Caco-2 (cell line): ENCODE data around the gene KDM6B. TPM values are rescaled to one million over a fixed set of nuclear protein-coding genes. Genes with fewer than 3 reads are reported as not detected.

ENCODE experiments used
- BruUV-seq: library from RNA; stranded (reverse); fragments of 400-500 nt; replicated peaks from 2 replicates; lab custom pipeline; 2021; lab: Mats Ljungman, UMichigan
- CTCF ChIA-PET: fragments of 300-600 bp; sonication (Branson Sonifier 250); formaldehyde crosslinking; loops from one replicate; lab custom pipeline; 2022; ENCODE audit warnings: antibody characterized with exemption; lab: Charles Lee
- POLR2A ChIA-PET: fragments of 300-600 bp; sonication (Branson Sonifier 250); formaldehyde crosslinking; loops from one replicate; lab custom pipeline; 2022; ENCODE audit warnings: antibody characterized with exemption; lab: Charles Lee
- DNase-seq, 2 experiments: peaks; one replicate each; pipeline versions ENCODE4 v3.0.0 to v3.0.0-alpha.2; 2020 to 2022
- H3K27me3 ChIP-seq: replicated peaks from 2 replicates; pipeline ENCODE4 v1.6.0; 2011; ENCODE audit warnings: low read length; ENCODE audit not compliant: control insufficient read depth, insufficient read depth
- H3K36me3 ChIP-seq: 2 replicates; pipeline ENCODE4 v1.5.1; 2011; ENCODE audit warnings: low read length; ENCODE audit not compliant: control insufficient read depth, insufficient read depth
- H3K4me1 ChIP-seq: fragments of 250-450 bp; sonication (Bioruptor Pico); 2 replicates; pipeline ENCODE4 v1.5.1; 2020; ENCODE audit warnings: mild to moderate bottlenecking
- H3K4me3 ChIP-seq: 2 replicates; pipeline ENCODE4 v1.5.1; 2011; ENCODE audit warnings: low read depth, mild to moderate bottlenecking, control low read depth, low read length
- H3K9me3 ChIP-seq: fragments of 250-450 bp; sonication (Bioruptor Pico); 2 replicates; pipeline ENCODE4 v1.5.1; 2020; ENCODE audit warnings: mild to moderate bottlenecking, moderate library complexity
- H3K27ac Mint-ChIP-seq: one replicate; pipeline ENCODE4 v1.8.0; 2022; ENCODE audit warnings: mixed read lengths; ENCODE audit not compliant: unreplicated experiment
- H3K27me3 Mint-ChIP-seq: one replicate; pipeline ENCODE4 v1.8.0; 2022; ENCODE audit warnings: mixed read lengths; ENCODE audit not compliant: insufficient read depth, unreplicated experiment
- H3K36me3 Mint-ChIP-seq: one replicate; pipeline ENCODE4 v1.8.0; 2022; ENCODE audit warnings: mild to moderate bottlenecking, mixed read lengths; ENCODE audit not compliant: insufficient read depth, unreplicated experiment
- H3K4me1 Mint-ChIP-seq: one replicate; pipeline ENCODE4 v1.8.0; 2022; ENCODE audit warnings: low read depth, mixed read lengths; ENCODE audit not compliant: unreplicated experiment
- H3K4me3 Mint-ChIP-seq: one replicate; pipeline ENCODE4 v1.8.0; 2022; ENCODE audit warnings: mild to moderate bottlenecking, moderate library complexity, mixed read lengths; ENCODE audit not compliant: unreplicated experiment
- H3K9me3 Mint-ChIP-seq: one replicate; pipeline ENCODE4 v1.8.0; 2022; ENCODE audit warnings: mixed read lengths; ENCODE audit not compliant: unreplicated experiment
- intact Hi-C: fragments of 100-400 bp; cut with micrococcal nuclease; formaldehyde crosslinking; loops from one replicate; pipeline ENCODE4 v1.10.0; 2022; ENCODE audit not compliant: unreplicated experiment
- total RNA-seq: library from RNA; stranded (reverse); gene quantifications from 2 replicates; pipeline ENCODE4 v1.2.3, GENCODE V29; 2022
- TF ChIP-seq, protein P1 (sequence below), 2 experiments: fragments of 200-600 bp in 1 of 2; IDR thresholded peaks; 1 replicate in 1 of 2; 2 replicates in 1 of 2; pipeline versions ENCODE4 v1.5.1 to v1.8.0; 2011 to 2022; ENCODE audit warnings: antibody characterized with exemption in 1 of 2, control low read depth in 1 of 2, inconsistent platforms in 1 of 2, low read depth in 1 of 2, low read length in 1 of 2, mild to moderate bottlenecking in 1 of 2, moderate library complexity in 1 of 2; ENCODE audit not compliant: insufficient read depth in 1 of 2, severe bottlenecking in 1 of 2, unreplicated experiment in 1 of 2

The KDM6B gene
- total RNA-seq, 1 experiment from 2014 or later: 27.9 TPM

DNA sequence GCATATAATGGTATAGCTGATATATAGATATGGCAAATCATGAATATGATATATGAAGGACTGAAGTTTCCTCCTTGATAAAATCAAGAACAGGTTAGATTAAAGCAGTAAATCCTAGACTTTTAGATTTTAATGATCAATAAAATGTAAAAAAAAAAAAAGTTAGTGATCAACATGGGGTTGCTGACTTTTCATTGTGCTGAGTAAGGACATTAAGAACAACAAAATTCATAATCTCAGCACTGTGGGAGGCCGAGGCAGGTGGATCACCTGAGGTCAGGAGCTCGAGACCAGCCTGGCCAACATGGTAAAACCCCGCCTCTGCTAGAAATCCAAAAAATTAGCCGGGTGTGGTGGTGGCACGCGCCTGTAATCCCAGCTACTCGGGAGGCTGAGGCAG is 44.2 kb downstream of the KDM6B start:
- no TSS peak for BruUV-seq
- intact Hi-C loops: no loop called here
- DNase-seq: no peak
- TF ChIP-seq, protein P1, sequence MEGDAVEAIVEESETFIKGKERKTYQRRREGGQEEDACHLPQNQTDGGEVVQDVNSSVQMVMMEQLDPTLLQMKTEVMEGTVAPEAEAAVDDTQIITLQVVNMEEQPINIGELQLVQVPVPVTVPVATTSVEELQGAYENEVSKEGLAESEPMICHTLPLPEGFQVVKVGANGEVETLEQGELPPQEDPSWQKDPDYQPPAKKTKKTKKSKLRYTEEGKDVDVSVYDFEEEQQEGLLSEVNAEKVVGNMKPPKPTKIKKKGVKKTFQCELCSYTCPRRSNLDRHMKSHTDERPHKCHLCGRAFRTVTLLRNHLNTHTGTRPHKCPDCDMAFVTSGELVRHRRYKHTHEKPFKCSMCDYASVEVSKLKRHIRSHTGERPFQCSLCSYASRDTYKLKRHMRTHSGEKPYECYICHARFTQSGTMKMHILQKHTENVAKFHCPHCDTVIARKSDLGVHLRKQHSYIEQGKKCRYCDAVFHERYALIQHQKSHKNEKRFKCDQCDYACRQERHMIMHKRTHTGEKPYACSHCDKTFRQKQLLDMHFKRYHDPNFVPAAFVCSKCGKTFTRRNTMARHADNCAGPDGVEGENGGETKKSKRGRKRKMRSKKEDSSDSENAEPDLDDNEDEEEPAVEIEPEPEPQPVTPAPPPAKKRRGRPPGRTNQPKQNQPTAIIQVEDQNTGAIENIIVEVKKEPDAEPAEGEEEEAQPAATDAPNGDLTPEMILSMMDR (IDR thresholded peaks at IDR 0.05; ENCODE audit: insufficient read depth in 1 of 2, low read depth in 1 of 2, low read length in 1 of 2, severe bottlenecking in 1 of 2, unreplicated experiment in 1 of 2): no peak
- Mint-ChIP-seq H3K4me3 (no peak overlapping the region), H3K36me3 (no peaks in the 10 kb centered on the region), H3K4me1 (peaks cover 12% of the 10 kb centered on the region), H3K9me3 (no peaks in the 10 kb centered on the region), H3K27me3 (no peaks in the 10 kb centered on the region), H3K27ac (no peak overlapping the region)
- Histone ChIP-seq H3K4me1 (no peaks in the 10 kb centered on the region), H3K36me3 (no peaks in the 10 kb centered on the region), H3K27me3 (no peaks in the 10 kb centered on the region), H3K9me3 (no peaks in the 10 kb centered on the region), H3K4me3 (no peak overlapping the region)
- ChIA-PET CTCF (no interaction called here), POLR2A (no interaction called here)

DNA sequence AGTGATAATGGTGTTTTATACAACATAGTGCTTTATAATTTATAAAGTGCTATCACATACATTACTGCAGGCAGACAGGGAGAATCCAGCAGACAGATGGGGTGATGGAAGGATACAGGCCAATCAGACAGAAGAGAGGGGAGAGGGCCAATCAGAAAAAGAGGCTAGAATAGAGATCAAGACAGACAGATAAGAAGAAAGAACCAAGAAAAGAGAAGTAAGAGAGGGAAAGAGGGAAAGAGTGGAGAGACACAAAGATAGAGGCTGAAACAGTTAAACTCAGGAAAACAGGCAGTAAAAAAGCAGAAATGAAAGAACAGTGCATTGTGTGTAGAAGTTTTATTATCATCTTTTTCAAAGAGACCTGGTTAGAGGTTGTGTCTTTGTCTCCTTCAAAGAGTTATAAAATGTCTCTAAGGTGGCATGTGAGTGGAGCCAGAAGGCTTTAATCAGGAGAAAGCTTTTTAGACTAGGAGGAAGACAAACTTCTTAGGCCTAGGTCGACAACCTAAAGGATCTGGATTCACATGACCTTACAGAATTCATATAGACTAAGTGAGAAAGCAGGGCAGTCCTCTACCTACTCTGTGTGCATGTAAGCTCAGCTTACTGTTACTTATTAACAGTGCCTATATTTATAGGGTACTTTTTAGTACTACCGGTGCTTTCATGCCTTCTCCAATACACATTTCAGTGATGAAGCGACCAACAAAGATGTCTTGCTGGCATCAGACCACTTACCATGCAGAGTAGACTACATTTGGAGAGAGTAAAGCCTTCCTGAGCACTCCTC is 46.3 kb downstream of the KDM6B start:
- ChIA-PET CTCF (interaction anchor here (0.7 kb wide), 1 partner anchor 18 kb away, joined by 3 read pairs; no protein-coding TSS in a partner anchor), POLR2A (no interaction called here)
- Mint-ChIP-seq H3K9me3 (no peaks in the 10 kb centered on the region), H3K4me3 (no peak overlapping the region), H3K4me1 (no peaks in the 10 kb centered on the region), H3K27ac (no peak overlapping the region), H3K27me3 (no peaks in the 10 kb centered on the region), H3K36me3 (no peaks in the 10 kb centered on the region)
- Histone ChIP-seq H3K36me3 (no peaks in the 10 kb centered on the region), H3K9me3 (no peaks in the 10 kb centered on the region), H3K4me3 (no peak overlapping the region), H3K27me3 (no peaks in the 10 kb centered on the region), H3K4me1 (no peaks in the 10 kb centered on the region)
- TF ChIP-seq, protein P1 (IDR thresholded peaks at IDR 0.05; ENCODE audit: insufficient read depth in 1 of 2, low read depth in 1 of 2, low read length in 1 of 2, severe bottlenecking in 1 of 2, unreplicated experiment in 1 of 2): no peak
- no TSS peak for BruUV-seq
- DNase-seq: no peak
- intact Hi-C loops: no loop called here

DNA sequence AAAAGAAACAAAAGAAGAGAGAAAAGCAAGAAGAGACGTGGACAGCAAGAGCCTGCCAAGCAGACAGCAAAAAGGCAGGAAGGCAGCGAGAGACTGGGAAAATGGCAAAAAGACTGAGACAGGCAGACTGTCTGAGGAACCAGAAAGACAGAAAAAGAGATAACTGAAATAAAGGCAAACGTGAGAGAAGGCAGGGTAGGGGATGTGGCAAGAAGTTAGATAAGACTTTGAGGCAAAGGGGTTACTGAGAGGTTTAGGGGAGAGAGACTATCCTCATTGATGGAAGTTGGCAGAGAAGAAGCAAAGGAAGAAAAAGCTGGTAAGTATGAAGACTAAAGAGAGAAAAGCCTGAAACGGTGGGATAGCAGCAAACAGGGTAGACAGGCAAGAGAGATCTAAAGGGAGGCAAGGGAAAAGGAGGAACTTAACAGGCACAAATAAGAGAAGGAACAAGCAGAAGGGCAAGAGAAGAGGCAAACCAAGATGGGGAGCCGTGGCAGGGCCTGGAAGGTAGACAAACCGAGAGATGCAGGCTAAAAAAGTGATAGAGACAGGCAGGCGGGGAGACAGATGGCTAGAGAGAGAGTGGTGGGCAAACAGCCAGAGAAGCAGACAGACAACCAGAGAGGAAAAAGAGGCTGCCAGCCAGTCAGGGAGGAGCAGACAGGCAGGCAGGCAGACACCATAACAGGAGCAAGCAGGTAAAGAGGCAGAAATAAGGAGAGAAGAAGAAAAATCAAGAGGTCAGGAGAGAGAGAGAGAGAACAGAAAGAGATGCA is 47.4 kb downstream of the KDM6B start:
- POLR2A ChIA-PET: no interaction called here
- H3K27ac Mint-ChIP-seq: no peak overlapping the region
- no peak overlapping the region for H3K4me3 Mint-ChIP-seq
- intact Hi-C loops: no loop called here
- Histone ChIP-seq H3K4me3 (no peak overlapping the region), H3K9me3 (no peaks in the 10 kb centered on the region), H3K4me1 (no peaks in the 10 kb centered on the region), H3K36me3 (no peaks in the 10 kb centered on the region), H3K27me3 (no peaks in the 10 kb centered on the region)
- BruUV-seq: no TSS peak
- H3K9me3 Mint-ChIP-seq: no peaks in the 10 kb centered on the region
- H3K27me3 Mint-ChIP-seq: no peaks in the 10 kb centered on the region
- TF ChIP-seq, protein P1 (IDR thresholded peaks at IDR 0.05; ENCODE audit: insufficient read depth in 1 of 2, low read depth in 1 of 2, low read length in 1 of 2, severe bottlenecking in 1 of 2, unreplicated experiment in 1 of 2): no peak
- no peak for DNase-seq
- H3K36me3 Mint-ChIP-seq: no peaks in the 10 kb centered on the region
- CTCF ChIA-PET: no interaction called here
- no peaks in the 10 kb centered on the region for H3K4me1 Mint-ChIP-seq
